ENCODE data around the gene PRPF6. TPM values are rescaled to one million over a fixed set of nuclear protein-coding genes. Genes with fewer than 3 reads are reported as not detected.

Gene PRPF6
- total and polyA plus RNA-seq, 2 of the 13 experiments (the other 11 are each of a cell fraction or from before 2014, with no cell fraction given) = 63.7 to 101 TPM

DNA sequence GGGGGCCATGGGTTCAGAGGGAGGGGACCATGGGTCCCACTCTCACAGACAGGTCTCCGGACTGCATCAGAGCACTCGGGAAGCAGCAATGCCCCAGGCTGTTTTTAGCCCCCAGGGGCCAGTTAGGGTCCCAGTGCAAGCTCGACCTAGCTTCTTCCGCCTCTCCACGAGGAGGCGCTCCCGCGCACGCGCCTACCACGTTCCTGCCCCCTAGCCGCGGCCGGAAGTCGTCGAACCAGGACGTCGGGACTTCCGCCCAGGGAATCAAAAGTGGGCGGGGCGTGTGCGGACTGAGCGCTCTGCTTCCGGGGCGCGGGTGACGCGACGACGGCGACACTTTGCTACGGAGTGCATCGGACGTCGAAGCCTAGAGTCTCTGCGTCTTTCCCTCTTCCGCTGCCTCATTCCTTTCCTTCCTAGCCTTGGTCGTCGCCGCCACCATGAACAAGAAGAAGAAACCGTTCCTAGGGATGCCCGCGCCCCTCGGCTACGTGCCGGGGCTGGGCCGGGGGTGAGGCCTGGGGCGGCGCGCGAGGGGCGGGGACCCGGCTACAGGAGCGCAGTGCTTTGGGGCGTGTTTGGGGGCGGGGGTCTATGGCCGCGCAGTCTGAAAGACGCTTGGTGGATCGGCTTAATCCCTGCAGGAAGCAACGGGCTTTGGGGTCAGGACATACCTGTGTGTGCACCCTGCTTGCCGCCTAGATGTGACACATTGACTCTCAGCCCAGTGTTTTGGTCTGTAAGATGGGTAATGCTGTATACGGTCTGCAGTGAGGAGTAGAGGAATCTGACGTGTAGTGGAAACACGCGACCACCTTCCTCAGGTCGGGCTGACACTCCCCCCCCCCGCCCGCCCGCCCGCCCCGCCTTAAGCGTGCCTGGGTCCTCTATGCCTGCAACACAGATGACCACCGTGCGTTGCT lies at the start of gene PRPF6 (continued):
- TF ChIP-seq IRF2 (CRISPR knock-in tag; IDR thresholded peaks at IDR 0.05) = peak; percentile 99
- TF ChIP-seq MZF1 (CRISPR knock-in tag; IDR thresholded peaks at IDR 0.05; ENCODE audit: borderline replicate concordance) = peak; percentile 68; the same call in 1 of the 2 replicates
- TF ChIP-seq NKX3-1 (CRISPR knock-in tag; IDR thresholded peaks at IDR 0.05) = peak; percentile 84; the same call in 1 of the 2 replicates
- no peak for TF ChIP-seq TBL1XR1 (IDR thresholded peaks at IDR 0.05; ENCODE audit: borderline replicate concordance, low read length, partially characterized antibody)
- TF ChIP-seq ZNF644 (CRISPR knock-in tag; IDR thresholded peaks at IDR 0.05; ENCODE audit: low read depth) = 0 out of 2 replicates have a peak, but pooled peaks have one; percentile 6
- TF ChIP-seq ZNF83 (CRISPR knock-in tag; IDR thresholded peaks at IDR 0.05; ENCODE audit: borderline replicate concordance) = peak; percentile 91; the same call in 1 of the 2 replicates
- TF ChIP-seq ZBTB1 (CRISPR knock-in tag; IDR thresholded peaks at IDR 0.05; ENCODE audit: borderline replicate concordance) = no peak; the same call in 1 of the 2 replicates
- TF ChIP-seq ZNF746 (CRISPR knock-in tag; IDR thresholded peaks at IDR 0.05) = peak; percentile 92
- TF ChIP-seq, protein P1, sequence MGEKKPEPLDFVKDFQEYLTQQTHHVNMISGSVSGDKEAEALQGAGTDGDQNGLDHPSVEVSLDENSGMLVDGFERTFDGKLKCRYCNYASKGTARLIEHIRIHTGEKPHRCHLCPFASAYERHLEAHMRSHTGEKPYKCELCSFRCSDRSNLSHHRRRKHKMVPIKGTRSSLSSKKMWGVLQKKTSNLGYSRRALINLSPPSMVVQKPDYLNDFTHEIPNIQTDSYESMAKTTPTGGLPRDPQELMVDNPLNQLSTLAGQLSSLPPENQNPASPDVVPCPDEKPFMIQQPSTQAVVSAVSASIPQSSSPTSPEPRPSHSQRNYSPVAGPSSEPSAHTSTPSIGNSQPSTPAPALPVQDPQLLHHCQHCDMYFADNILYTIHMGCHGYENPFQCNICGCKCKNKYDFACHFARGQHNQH (CRISPR knock-in tag; IDR thresholded peaks at IDR 0.05) = peak; percentile 98
- TF ChIP-seq MAFG (CRISPR knock-in tag; IDR thresholded peaks at IDR 0.05) = no peak
- TF ChIP-seq PRPF4 (IDR thresholded peaks at IDR 0.05; ENCODE audit: low read depth, low read length, poor library complexity, severe bottlenecking) = no peak
- TF ChIP-seq GZF1 (CRISPR knock-in tag; IDR thresholded peaks at IDR 0.05) = peak; percentile 91
- TF ChIP-seq, protein P2, sequence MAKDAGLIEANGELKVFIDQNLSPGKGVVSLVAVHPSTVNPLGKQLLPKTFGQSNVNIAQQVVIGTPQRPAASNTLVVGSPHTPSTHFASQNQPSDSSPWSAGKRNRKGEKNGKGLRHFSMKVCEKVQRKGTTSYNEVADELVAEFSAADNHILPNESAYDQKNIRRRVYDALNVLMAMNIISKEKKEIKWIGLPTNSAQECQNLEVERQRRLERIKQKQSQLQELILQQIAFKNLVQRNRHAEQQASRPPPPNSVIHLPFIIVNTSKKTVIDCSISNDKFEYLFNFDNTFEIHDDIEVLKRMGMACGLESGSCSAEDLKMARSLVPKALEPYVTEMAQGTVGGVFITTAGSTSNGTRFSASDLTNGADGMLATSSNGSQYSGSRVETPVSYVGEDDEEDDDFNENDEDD (CRISPR knock-in tag; IDR thresholded peaks at IDR 0.05; ENCODE audit: borderline replicate concordance) = peak; percentile 94; the same call in 1 of the 2 replicates
- TF ChIP-seq CHCHD3 (CRISPR knock-in tag; IDR thresholded peaks at IDR 0.05) = peak; percentile 94
- TF ChIP-seq, protein P3, sequence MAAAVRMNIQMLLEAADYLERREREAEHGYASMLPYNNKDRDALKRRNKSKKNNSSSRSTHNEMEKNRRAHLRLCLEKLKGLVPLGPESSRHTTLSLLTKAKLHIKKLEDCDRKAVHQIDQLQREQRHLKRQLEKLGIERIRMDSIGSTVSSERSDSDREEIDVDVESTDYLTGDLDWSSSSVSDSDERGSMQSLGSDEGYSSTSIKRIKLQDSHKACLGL (CRISPR knock-in tag; IDR thresholded peaks at IDR 0.05) = peak; percentile 88
- TF ChIP-seq ZMAT3 (CRISPR knock-in tag; conservative IDR thresholded peaks at IDR 0.05) = peak; percentile 99
- peak; percentile 98; the same call in 1 of the 2 replicates for TF ChIP-seq ZNF614 (CRISPR knock-in tag; IDR thresholded peaks at IDR 0.05; ENCODE audit: borderline replicate concordance)
- peak; percentile 99 for TF ChIP-seq KDM2A (CRISPR knock-in tag; IDR thresholded peaks at IDR 0.05; ENCODE audit: borderline replicate concordance, low read depth)
- TF ChIP-seq FIP1L1 (IDR thresholded peaks at IDR 0.05; ENCODE audit: borderline replicate concordance, insufficient read depth, low read depth, low read length) = no peak
- TF ChIP-seq PHF8 (CRISPR knock-in tag; IDR thresholded peaks at IDR 0.05) = peak; percentile 99
- peak; percentile 55; the same call in 1 of the 2 replicates for TF ChIP-seq SATB2 (CRISPR knock-in tag; IDR thresholded peaks at IDR 0.05)
- TF ChIP-seq SSRP1 (CRISPR knock-in tag; IDR thresholded peaks at IDR 0.05) = peak; percentile 53; the same call in 1 of the 2 replicates
- peak; percentile 88 for TF ChIP-seq ARNTL (CRISPR knock-in tag; IDR thresholded peaks at IDR 0.05)
- TF ChIP-seq CBX1 (IDR thresholded peaks at IDR 0.05; ENCODE audit: low read depth) = peak; percentile 89
- peak; percentile 99 for TF ChIP-seq SPEN (CRISPR knock-in tag; IDR thresholded peaks at IDR 0.05; ENCODE audit: low read depth)
- TF ChIP-seq KLF6 (CRISPR knock-in tag; IDR thresholded peaks at IDR 0.05) = peak; percentile 94
- no peak; the same call in 1 of the 2 replicates for TF ChIP-seq ZNF816 (CRISPR knock-in tag; IDR thresholded peaks at IDR 0.05; ENCODE audit: borderline replicate concordance)
- peak; percentile 92 for TF ChIP-seq TAF1 (CRISPR knock-in tag; IDR thresholded peaks at IDR 0.05)
- TF ChIP-seq ISL2 (CRISPR knock-in tag; IDR thresholded peaks at IDR 0.05) = peak; percentile 88

Data from HepG2 (cell line).